Breast epithelium (tissue), 4 donors: ENCODE measurements around the gene TBL1XR1. TPM values are rescaled to one million over a fixed set of nuclear protein-coding genes. Genes with fewer than 3 reads are reported as not detected.

Source experiments
- DNase-seq, 2 donors: peaks; one replicate each; pipeline ENCODE4 v3.0.0-alpha.2; 2019; ENCODE audit warnings: low spot score in 2 of 2
- H3K27ac ChIP-seq, 2 donors: fragments of 200-600 bp; sonication (generic) in 1 of 2; one replicate each; pipeline ENCODE4 v1.5.1; 2016 to 2019; ENCODE audit warnings: mild to moderate bottlenecking in 1 of 2
- H3K27me3 ChIP-seq, 2 donors: fragments of 200-600 bp; sonication (generic) in 1 of 2; one replicate each; pipeline versions ENCODE4 v1.5.1 to v1.6.0; 2017 to 2019; ENCODE audit warnings: control low read depth in 1 of 2, mild to moderate bottlenecking in 1 of 2
- H3K36me3 ChIP-seq: fragments of 200-600 bp; one replicate; pipeline ENCODE4 v1.5.1; 2019
- H3K4me1 ChIP-seq, 2 donors: fragments of 200-600 bp; sonication (generic); one replicate each; pipeline ENCODE4 v1.5.1; 2016 to 2019; ENCODE audit warnings: control low read depth in 1 of 2
- H3K4me3 ChIP-seq, 3 donors: fragments of 200-600 bp; sonication (generic); 1 replicate in 2 of 3; 2 replicates in 1 of 3; pipeline ENCODE4 v1.5.1; 2016 to 2019; ENCODE audit warnings: mild to moderate bottlenecking in 3 of 3, moderate library complexity in 2 of 3
- H3K9me3 ChIP-seq, 2 donors: fragments of 200-600 bp; sonication (generic) in 1 of 2; one replicate each; pipeline ENCODE4 v1.5.1; 2016 to 2019; ENCODE audit warnings: control low read depth in 1 of 2
- CTCF ChIP-seq, 3 donors: fragments of 450-650 bp; IDR thresholded peaks; one replicate each; pipeline ENCODE4 v1.5.1; 2016 to 2017; ENCODE audit warnings: antibody characterized with exemption in 3 of 3, mild to moderate bottlenecking in 3 of 3, moderate library complexity in 3 of 3
- POLR2A ChIP-seq: fragments of 450-650 bp; IDR thresholded peaks from one replicate; pipeline ENCODE4 v1.6.1; 2016; ENCODE audit warnings: antibody characterized with exemption, mild to moderate bottlenecking, moderate library complexity
- POLR2AphosphoS5 ChIP-seq, 3 donors: sonication (generic); formaldehyde crosslinking; IDR thresholded peaks; one replicate each; pipeline ENCODE4 v1.6.1; 2017; ENCODE audit warnings: antibody characterized with exemption in 3 of 3
- intact Hi-C: fragments of 100-400 bp; cut with DNase I; formaldehyde crosslinking; loops from one replicate; pipeline ENCODE4 v1.15.1; 2023; ENCODE audit warnings: low total_unique reads
- total RNA-seq, 3 donors: library from RNA; depleted of rRNA; stranded (reverse); fragments of >200 nt; gene quantifications; one replicate each; pipeline ENCODE4 v1.1.0, GENCODE V29; 2016

Gene TBL1XR1
- total RNA-seq, 3 donors from 2014 or later, result 92.8 to 147 (median 111) TPM

- no peak overlapping the region for H3K27ac ChIP-seq
- DNase-seq, result no peak
- H3K4me3 ChIP-seq, result no peak overlapping the region
- no peaks in the 10 kb centered on the region for H3K36me3 ChIP-seq
- H3K27me3 ChIP-seq, result no peaks in the 10 kb centered on the region
- H3K4me1 ChIP-seq, result no peaks in the 10 kb centered on the region
- intact Hi-C loops, result no loop called here
- TF ChIP-seq CTCF (IDR thresholded peaks at IDR 0.05), result no peak
- no peak for TF ChIP-seq POLR2A
- TF ChIP-seq POLR2AphosphoS5 (IDR thresholded peaks at IDR 0.05), result no peak
- no peaks in the 10 kb centered on the region for H3K9me3 ChIP-seq
These were observed 145.9 kb downstream of the TBL1XR1 start for GRCh38 chr3:177051411-177051810.

GRCh38 chr3:177050501-177051237, 146.6 kb downstream of the TBL1XR1 start:
- no peaks in the 10 kb centered on the region for H3K9me3 ChIP-seq
- no peaks in the 10 kb centered on the region for H3K27me3 ChIP-seq
- intact Hi-C loops, result no loop called here
- TF ChIP-seq POLR2A, result no peak
- TF ChIP-seq CTCF (IDR thresholded peaks at IDR 0.05), result peak; percentile 21 to 67 (median 59)
- no peak for TF ChIP-seq POLR2AphosphoS5 (IDR thresholded peaks at IDR 0.05)
- H3K36me3 ChIP-seq, result no peaks in the 10 kb centered on the region
- H3K4me1 ChIP-seq, result no peaks in the 10 kb centered on the region
- DNase-seq, result no peak
- no peak overlapping the region for H3K27ac ChIP-seq
- H3K4me3 ChIP-seq, result no peak overlapping the region

- H3K27ac ChIP-seq, result no peak overlapping the region
- H3K4me3 ChIP-seq, result no peak overlapping the region
- H3K27me3 ChIP-seq, result no peaks in the 10 kb centered on the region
- DNase-seq, result no peak
- intact Hi-C loops, result no loop called here
- no peaks in the 10 kb centered on the region for H3K9me3 ChIP-seq
- H3K36me3 ChIP-seq, result no peaks in the 10 kb centered on the region
- H3K4me1 ChIP-seq, result peaks cover 0 to 3% of the 10 kb centered on the region in 2 donors
- no peak for TF ChIP-seq POLR2A
- TF ChIP-seq CTCF (IDR thresholded peaks at IDR 0.05), result no peak
These were observed 151.5 kb downstream of the TBL1XR1 start for GRCh38 chr3:177045767-177046166.

GRCh38 chr3:177045222-177045621, 152.1 kb downstream of the TBL1XR1 start:
- intact Hi-C loops, result no loop called here

More at GRCh38 chr3:177045222-177045621, 152.1 kb downstream of the TBL1XR1 start:
- H3K9me3 ChIP-seq, result no peaks in the 10 kb centered on the region
- H3K27ac ChIP-seq, result no peak overlapping the region
- H3K4me3 ChIP-seq, result no peak overlapping the region
- H3K27me3 ChIP-seq, result no peaks in the 10 kb centered on the region
- no peak for TF ChIP-seq CTCF (IDR thresholded peaks at IDR 0.05)
- no peak for DNase-seq
- H3K36me3 ChIP-seq, result no peaks in the 10 kb centered on the region
- peaks cover 0 to 4% of the 10 kb centered on the region in 2 donors for H3K4me1 ChIP-seq
